Right kidney (tissue), 1 donor: ENCODE data around the gene RBBP8.

ENCODE experiments used
- DNase-seq: peaks from one replicate; pipeline ENCODE4 v3.0.0-alpha.2; 2016

RBBP8 gene

DNA sequence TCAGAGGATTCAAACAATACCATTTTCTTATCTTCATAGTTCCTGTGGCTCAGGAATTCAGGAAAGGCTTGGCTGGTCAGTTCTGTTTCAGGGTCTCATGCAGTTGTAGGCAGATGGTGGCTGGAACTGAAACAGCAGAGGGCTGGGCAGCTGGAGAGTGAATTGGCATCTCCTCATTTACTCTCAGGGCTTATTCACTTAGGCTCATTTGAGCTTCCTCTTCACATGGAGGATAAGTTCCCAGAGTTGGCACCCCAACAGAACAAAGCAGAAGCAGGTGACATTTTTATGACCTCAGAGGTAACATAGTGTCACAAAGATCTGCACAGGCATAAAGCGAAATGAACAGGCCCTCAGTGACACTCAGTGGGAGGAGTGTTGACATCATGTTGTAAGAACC lies 66.1 kb downstream of the RBBP8 start:
- no peak for DNase-seq

DNA sequence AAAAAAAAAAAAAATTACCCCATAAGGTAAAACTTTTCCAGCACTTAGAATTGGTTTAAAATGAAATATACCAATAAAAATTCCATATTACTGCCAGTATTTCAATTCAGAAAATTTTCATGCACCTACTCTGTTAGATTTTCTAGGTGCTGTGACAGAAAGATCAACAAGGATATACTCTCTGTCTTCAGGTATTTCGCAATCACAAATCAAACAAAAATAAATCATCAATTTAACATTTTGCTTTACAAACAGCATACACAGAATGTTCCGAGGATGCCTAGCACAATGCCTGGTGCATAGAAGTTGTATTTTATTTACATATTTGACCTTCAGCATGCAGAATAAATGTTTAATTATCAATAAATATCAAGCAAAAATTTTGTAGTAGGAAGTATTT lies 66.5 kb downstream of the RBBP8 start:
- no peak for DNase-seq

DNA sequence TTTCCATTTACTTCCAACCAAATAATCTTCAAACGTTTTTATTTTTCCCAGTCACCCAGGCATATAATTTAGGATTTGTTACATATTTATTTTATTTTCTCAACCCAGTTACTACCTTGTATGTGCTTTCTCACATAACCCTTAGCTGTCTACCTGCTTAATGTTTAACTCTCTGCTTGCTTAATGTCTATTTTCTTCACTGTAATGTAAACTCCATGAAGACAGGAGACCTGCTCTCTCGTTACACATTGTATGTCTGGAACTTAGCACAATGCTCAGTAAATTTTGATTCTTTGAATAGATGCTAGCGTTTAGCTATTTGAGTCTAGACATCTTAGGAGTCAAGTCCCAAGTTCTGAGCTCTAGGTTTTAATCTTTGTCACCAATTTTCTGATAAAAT lies 70.2 kb downstream of the RBBP8 start:
- no peak for DNase-seq

- DNase-seq: no peak
Measured at GRCh38 chr18:23012249-23012648, 79.1 kb downstream of the RBBP8 start.

GRCh38 chr18:23020555-23021294 lies 87.6 kb downstream of the RBBP8 start:
- no peak for DNase-seq

DNA sequence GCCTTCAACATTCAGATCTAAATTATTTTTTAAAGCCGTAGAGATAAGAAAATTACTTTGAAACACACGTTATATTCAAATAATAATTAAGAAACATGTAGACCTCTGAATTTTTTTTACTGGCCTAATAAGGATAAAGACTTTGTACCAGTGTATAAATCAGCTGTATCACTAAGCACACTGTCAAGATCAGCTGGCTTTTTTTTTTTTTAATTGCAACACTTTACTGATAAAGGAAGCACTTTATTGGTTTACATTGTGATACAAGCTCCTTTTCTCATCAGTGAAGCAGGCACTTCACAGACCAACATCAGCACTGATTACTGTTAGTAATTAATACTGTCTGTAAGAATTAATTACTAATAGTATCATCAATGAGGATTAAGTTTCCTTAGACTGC lies 88.5 kb downstream of the RBBP8 start:
- no peak for DNase-seq

GRCh38 chr18:23032030-23032582 lies 99.0 kb downstream of the RBBP8 start:
- no peak for DNase-seq

DNA sequence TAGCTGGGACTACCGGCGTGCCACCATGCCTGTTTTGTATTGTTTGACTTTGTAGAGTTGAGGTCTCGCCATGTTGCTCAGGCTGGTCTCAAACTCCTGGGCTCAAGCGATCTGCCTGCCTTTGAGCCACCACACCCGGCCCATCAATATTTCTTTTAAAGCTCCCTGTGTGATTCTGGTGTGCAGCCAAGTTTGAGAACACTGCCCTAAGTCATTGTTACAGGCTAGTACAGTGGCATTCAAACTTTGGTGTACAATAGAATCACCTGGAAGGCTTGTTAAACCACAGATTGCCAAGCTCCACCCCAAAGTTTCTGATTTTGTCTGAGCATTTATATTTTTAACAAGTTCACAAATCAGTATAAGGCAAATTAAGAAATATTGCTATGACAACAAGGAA lies 99.9 kb downstream of the RBBP8 start:
- no peak for DNase-seq

- no peak for DNase-seq
Measured at GRCh38 chr18:23036660-23037201, 103.6 kb downstream of the RBBP8 start.

DNA sequence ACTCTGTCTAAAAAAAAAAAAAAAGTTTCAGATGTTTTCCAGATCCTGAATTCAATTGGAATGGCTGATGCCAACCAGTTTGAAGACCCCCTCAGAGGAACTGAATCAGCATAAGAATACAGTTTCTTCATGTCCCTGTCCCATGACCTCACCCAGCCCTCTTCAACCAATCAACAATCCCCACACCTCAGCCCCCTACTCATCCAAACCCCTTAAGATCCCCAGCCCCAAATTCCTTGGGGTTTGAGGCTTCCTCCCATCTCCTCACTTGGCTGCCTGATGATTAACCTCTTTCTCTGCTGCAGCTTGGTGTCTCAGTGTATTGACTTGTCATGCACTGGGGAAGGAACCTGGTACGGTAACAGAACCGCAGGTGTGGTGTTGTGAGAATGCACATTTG lies 104.5 kb downstream of the RBBP8 start:
- no peak for DNase-seq

GRCh38 chr18:23038712-23039111 lies 105.6 kb downstream of the RBBP8 start:
- no peak for DNase-seq

DNA sequence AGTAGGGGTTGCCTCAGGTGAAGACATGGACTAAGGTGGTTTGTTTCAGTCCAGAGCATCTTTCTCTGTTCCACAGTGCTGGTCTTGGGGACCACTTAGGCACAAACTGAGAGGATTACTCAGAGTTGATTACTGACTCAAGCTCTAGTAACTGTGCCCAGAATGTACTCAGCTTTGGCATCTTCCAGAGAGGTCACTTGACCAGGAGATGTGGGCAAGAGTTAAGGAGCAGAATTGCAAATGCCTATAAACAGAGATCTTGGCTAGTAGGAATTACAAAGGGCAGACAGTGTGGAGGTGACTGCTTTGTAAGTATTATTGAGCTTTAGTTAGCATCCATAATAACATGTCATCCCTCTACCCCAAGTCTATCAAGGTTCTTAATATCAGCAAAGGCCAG lies 109.0 kb downstream of the RBBP8 start:
- no peak for DNase-seq

GRCh38 chr18:23043803-23044376 lies 110.8 kb downstream of the RBBP8 start:
- no peak for DNase-seq

GRCh38 chr18:23049698-23050373 lies 116.7 kb downstream of the RBBP8 start:
- DNase-seq: no peak

GRCh38 chr18:23053776-23054457 lies 120.8 kb downstream of the RBBP8 start:
- no peak for DNase-seq

DNA sequence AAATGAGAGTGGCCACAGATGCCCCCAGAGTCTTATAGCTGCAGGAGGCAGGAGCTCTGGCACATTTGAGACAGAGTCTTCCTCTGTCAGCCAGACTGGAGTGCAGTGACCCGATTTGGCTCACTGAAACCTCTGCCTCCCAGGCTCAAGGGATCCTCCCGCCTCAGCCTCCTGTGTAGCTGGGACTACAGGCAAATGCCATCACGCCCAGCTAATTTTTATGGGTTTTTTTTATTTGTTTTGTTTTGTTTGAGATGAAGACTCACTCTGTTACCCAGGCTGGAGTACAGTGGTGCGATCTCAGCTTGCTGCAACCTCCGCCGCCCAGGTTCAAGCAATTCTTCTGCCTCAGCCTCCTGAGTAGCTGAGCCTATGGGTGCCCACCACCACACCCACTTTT lies 121.4 kb downstream of the RBBP8 start:
- no peak for DNase-seq

GRCh38 chr18:23056315-23056714 lies 123.2 kb downstream of the RBBP8 start:
- DNase-seq: no peak

DNA sequence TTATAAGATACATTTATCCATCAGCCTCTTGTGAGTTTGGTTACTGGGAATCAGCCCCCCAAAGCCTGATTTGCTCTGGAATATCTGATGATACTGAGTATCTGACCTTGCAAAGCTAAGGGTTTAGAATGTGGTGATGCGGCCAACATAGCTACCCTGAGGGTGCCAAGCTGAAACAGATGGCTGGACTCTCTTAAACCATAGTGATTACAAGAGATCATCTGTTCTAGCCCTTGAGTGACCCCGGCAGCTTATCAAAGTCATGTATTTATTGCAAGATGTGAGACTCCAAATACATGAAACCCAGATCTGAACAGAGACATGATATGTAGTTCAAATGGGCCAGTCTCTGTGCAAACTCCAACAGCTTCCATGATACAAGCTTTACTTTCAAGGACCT lies 124.0 kb downstream of the RBBP8 start:
- no peak for DNase-seq

DNA sequence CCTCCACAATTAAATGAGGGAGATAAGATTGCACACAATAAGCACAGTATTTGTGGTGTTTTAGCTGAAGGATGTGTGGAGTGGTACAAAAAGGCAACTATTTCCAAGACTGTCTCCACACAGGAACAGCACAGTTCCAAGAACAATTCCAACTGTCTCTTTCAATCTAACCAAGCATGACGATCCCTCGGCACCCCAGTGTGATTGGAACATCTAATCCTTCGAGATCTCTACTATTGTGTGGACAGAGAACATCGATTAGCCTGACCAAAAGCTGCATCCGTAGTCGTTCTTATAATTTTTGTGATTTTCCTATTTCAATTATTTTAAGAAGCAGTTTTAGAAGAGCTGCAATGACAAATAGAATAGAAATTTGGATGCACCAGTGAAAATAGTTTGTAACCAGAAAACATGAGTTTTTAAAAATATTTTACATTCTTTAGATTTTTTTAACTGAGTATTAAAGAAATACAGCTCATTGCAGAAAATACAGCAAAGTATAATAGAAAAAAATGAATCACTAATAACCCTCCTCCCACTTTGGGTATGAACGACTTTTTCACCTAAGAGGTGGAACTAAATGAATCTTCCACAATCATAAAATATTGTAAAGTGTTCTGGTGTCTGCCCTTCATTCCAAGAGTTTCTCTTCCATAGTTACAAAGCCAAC lies 125.8 kb downstream of the RBBP8 start:
- DNase-seq: no peak

DNA sequence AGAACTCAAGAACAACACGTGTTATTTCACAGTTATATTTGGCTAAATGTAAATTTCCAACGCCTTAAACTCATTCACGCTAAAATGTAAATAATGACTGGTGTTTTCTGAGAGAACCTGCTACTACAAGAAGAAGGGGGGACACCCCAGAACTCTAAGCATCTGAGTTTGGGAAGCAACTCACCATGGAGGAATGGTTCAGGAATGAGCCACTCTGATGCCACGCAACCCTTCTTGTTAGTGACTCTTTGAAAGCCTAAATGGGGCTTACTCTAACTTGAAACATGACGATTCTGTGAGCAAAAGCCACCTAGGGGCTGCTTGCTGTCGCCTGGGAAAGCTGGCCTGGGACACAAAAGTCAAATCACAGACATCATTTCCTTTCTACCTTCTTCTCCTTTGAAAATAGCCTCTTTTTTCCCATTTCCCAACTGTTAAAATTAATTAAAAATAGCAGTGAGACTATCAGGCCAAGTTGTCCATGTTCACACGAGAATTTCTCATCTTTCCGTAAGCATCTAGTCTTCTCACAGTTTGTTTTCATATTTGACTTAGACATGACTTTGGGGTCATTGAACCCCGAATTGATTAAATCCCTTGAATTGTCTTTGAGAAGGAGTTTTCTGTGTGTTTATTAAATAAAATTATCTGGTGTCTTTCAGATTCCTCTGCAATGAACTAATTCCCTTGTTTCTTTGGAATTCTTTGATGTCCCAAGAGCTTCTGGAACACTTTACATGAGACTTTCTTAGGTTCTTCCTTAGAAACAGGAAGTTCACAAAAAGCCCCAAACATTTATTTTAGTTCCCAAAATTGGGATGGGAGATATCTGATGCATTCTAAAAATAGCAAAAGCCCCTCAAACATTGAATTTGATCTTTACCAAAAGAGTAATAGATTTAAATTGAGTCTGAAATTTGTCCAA lies 126.7 kb downstream of the RBBP8 start:
- no peak for DNase-seq

- DNase-seq: no peak
Measured at GRCh38 chr18:23062011-23062410, 128.9 kb downstream of the RBBP8 start.
